ENCODE data around the gene CHRNE. TPM values are rescaled to one million over a fixed set of nuclear protein-coding genes. Genes with fewer than 3 reads are reported as not detected.

Gene CHRNE
- total RNA-seq: under 1 TPM; 0.33 to 0.43 TPM

- Mint-ChIP-seq H3K4me1 (peaks cover 40% of the 10 kb centered on the region), H3K27me3 (peaks cover 11% of the 10 kb centered on the region), H3K4me3 (peak within 1 kb of the TSS; percentile 2), H3K36me3 (ENCODE audit: low read depth) (no peaks in the 10 kb centered on the region), H3K9me3 (no peaks in the 10 kb centered on the region), H3K27ac (peak within 1 kb of the TSS; percentile 8)
- CTCF ChIA-PET: interaction anchor here (0.6 to 1.8 kb wide), 17 partner anchors 11 to 336 kb away, joined by 3 to 10 read pairs (median 3); partner anchors contain the start of genes ARRB2, PSMB6, RNF167 and SLC25A11
- POLR2A ChIA-PET: interaction anchor here (1.9 kb wide), 1 partner anchor 64 kb away, joined by 4 read pairs; the partner anchor contains the start of gene SPAG7
- DNase-seq: peak; percentile 81
Measured at GRCh38 chr17:4903051-4903818, at the start of gene CHRNE. TSS of gene CHRNE (minus strand) at chr17:4903098. CDS start at chr17:4903063, 35 bp downstream.

DNA sequence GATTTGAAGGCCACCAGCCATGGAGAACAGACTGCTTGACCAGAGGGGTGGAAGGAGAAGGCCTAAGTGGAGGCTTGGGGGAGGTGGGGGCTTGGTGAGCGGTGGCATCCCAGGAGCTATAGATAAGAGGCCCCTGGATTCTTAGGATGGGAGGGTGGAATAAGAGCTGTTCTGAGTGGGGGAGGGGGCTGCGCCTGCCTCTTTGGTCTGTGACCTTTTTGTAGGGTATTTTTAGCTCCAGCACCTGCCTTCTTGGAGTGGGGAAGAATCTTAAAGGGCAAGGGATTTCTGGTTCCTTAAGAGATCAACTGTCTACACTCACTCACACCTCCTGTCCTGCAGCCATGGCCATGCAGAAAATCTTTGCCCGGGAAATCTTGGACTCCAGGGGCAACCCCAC is 48.6 kb upstream of the CHRNE start:
- peaks cover 21% of the 10 kb centered on the region for H3K36me3 Mint-ChIP-seq (ENCODE audit: low read depth)
- peak overlapping the region; percentile 92 for H3K27ac Mint-ChIP-seq
- peak overlapping the region; percentile 96 for H3K4me3 Mint-ChIP-seq
- CTCF ChIA-PET: interaction anchor here (0.5 to 1.6 kb wide), 3 partner anchors 16 to 42 kb away, joined by 3 to 6 read pairs (median 4); partner anchors contain the start of gene SPAG7
- no peaks in the 10 kb centered on the region for H3K9me3 Mint-ChIP-seq
- H3K27me3 Mint-ChIP-seq: no peaks in the 10 kb centered on the region
- no peak for DNase-seq
- POLR2A ChIA-PET: interaction anchor here (0.9 to 20.7 kb wide), 4 partner anchors 10 to 69 kb away, joined by 3 to 711 read pairs (median 116); partner anchors contain the start of genes PFN1, RNF167, SLC25A11 and SPAG7
- peaks cover 27% of the 10 kb centered on the region for H3K4me1 Mint-ChIP-seq

DNA sequence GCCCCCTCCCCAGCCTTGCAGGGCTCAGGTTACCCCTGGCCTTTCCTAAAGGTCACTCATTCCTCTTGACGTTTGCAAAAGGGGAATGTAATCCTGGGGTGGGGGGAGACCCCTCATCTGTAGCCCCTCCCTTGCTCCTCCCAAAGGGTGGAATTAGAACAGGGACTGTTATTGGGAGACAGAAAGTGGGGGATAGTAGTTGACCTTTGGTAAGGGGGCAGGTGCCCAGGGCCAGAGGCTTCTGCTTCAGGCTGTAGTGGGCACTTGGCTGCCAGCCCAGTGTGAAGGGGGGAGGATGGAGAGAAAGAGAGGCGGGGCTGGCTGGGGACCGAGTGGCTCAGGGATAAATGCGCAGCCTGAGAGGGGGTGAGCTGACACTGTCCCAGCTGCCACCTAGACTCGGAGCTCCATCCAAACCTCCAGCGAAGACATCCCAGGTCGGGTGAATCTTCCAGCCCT is 47.9 kb upstream of the CHRNE start, which contains the start of gene ENO3:
ENO3 (plus strand) TSS at position 374 of the 459 bp plus-strand sequence. CDS start 711 bp downstream, outside the sequence.
- CTCF ChIA-PET: interaction anchor here (0.7 to 1.6 kb wide), 4 partner anchors 11 to 42 kb away, joined by 3 to 6 read pairs (median 4); partner anchors contain the start of genes RNF167, SLC25A11 and SPAG7
- POLR2A ChIA-PET: interaction anchor here (0.8 to 20.7 kb wide), 9 partner anchors 9 to 160 kb away, joined by 3 to 711 read pairs (median 4); partner anchors contain the start of genes CAMTA2, INCA1, KIF1C and PFN1
- H3K27ac Mint-ChIP-seq: peak within 1 kb of the TSS; percentile 92
- H3K4me1 Mint-ChIP-seq: peaks cover 27% of the 10 kb centered on the region
- no peaks in the 10 kb centered on the region for H3K27me3 Mint-ChIP-seq
- peak within 1 kb of the TSS; percentile 96 for H3K4me3 Mint-ChIP-seq
- H3K36me3 Mint-ChIP-seq (ENCODE audit: low read depth): peaks cover 25% of the 10 kb centered on the region
- DNase-seq: no peak
- no peaks in the 10 kb centered on the region for H3K9me3 Mint-ChIP-seq

DNA sequence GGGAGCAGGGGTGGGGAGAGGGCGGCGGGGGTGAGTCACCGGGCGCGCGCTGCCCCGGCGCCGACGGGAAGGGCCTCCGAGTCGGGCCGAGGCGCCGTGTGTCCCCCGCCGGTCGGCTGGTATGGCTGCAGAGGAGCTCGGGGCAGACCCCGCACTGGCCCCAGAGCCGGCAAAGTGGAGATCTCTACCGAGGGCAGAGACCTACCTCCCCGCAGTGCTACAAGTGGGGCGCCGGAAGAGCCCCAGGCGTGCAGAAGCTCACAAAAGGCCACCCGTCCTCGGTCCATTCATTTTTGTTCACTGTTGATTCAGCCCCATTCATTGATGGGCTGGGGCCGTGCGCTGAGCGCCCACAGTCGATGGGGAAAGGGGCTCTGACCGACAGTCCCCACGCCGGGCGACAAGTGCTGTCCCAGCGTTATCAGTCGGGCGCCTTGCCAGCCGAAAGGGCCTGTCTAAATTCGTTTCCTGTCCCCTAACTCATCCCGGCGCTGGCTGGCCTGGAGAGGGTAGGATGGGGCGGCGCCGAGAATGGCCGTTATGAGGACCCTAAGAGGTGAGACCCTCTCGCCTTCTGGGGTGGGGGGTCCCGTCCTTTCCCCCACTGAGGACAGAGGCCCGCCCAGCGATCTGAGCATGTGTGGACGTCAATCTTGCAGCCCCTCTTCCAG is 47.3 kb upstream of the CHRNE start:
- ChIA-PET CTCF (interaction anchor here (0.7 to 1.1 kb wide), 2 partner anchors 10 to 17 kb away, joined by 3 to 4 read pairs; partner anchors contain the start of genes RNF167, SLC25A11 and SPAG7), POLR2A (interaction anchor here (0.8 to 20.7 kb wide), 8 partner anchors 8 to 160 kb away, joined by 3 to 711 read pairs (median 4); partner anchors contain the start of genes CAMTA2, INCA1, KIF1C and PFN1)
- DNase-seq: peak; percentile 45
- Mint-ChIP-seq H3K27me3 (no peaks in the 10 kb centered on the region), H3K36me3 (ENCODE audit: low read depth) (peaks cover 31% of the 10 kb centered on the region), H3K4me1 (peaks cover 33% of the 10 kb centered on the region), H3K4me3 (peak overlapping the region; percentile 96), H3K27ac (peak overlapping the region; percentile 92), H3K9me3 (no peaks in the 10 kb centered on the region)

- CTCF ChIA-PET: interaction anchor here (1.1 to 2.2 kb wide), 3 partner anchors 13 to 18 kb away, joined by 4 to 10 read pairs (median 6); partner anchors contain the start of gene SPAG7
Measured at GRCh38 chr17:4949321-4950074, 46.6 kb upstream of the CHRNE start.

DNA sequence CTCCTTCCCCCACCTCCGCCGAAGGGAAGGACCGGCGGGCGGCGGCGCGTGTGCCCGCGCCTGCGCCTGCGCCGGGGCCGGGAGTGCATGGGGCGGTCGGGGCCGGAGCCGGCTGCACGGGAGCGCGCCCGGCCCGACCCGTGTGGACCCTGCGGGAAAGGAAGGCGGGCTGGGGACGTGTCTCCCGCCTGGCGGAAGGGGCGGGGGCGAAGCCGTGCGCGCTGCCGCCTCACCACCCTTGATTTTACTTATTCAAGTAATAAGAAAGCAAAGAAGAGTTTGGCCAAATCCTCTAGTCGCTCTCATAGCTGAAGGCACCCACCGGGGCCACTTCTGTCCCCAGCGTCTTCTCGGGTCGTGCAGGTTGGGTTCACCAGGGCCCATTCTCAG is 46.0 kb upstream of the CHRNE start:
- Mint-ChIP-seq H3K4me3 (peak overlapping the region; percentile 96), H3K27me3 (no peaks in the 10 kb centered on the region), H3K27ac (peak overlapping the region; percentile 100), H3K9me3 (no peaks in the 10 kb centered on the region), H3K36me3 (ENCODE audit: low read depth) (peaks cover 44% of the 10 kb centered on the region), H3K4me1 (peaks cover 44% of the 10 kb centered on the region)
- ChIA-PET POLR2A (interaction anchor here (0.6 to 20.7 kb wide), 16 partner anchors 5 to 471 kb away, joined by 3 to 711 read pairs (median 7); partner anchors contain the start of genes ARRB2, C17orf107, CAMTA2 and ENO3), CTCF (interaction anchor here (0.6 to 2.2 kb wide), 5 partner anchors 8 to 1238 kb away, joined by 3 to 10 read pairs (median 4); partner anchors contain the start of genes RNF167, SLC25A11 and SPAG7)
- peak; percentile 83 for DNase-seq

More at GRCh38 chr17:4949321-4950074, 46.6 kb upstream of the CHRNE start:
- Mint-ChIP-seq H3K27me3 (no peaks in the 10 kb centered on the region), H3K4me3 (peak overlapping the region; percentile 96), H3K9me3 (no peaks in the 10 kb centered on the region), H3K4me1 (peaks cover 39% of the 10 kb centered on the region), H3K36me3 (ENCODE audit: low read depth) (peaks cover 38% of the 10 kb centered on the region), H3K27ac (peak overlapping the region; percentile 91)
- POLR2A ChIA-PET: interaction anchor here (0.6 to 20.7 kb wide), 15 partner anchors 4 to 160 kb away, joined by 3 to 711 read pairs (median 6); partner anchors contain the start of genes CAMTA2, ENO3, GLTPD2 and INCA1
- DNase-seq: peak; percentile 81

GRCh38 chr17:4948166-4948930 is 45.5 kb upstream of the CHRNE start, which contains the start of gene PFN1:
TSS of gene PFN1 (minus strand) at chr17:4948530. CDS start at chr17:4948394, 136 bp downstream.
- peaks cover 48% of the 10 kb centered on the region for H3K36me3 Mint-ChIP-seq (ENCODE audit: low read depth)
- peak; percentile 94 for DNase-seq
- CTCF ChIA-PET: interaction anchor here (0.6 to 2.2 kb wide), 6 partner anchors 8 to 1237 kb away, joined by 3 to 10 read pairs (median 4); partner anchors contain the start of genes RNF167, SLC25A11 and SPAG7

DNA sequence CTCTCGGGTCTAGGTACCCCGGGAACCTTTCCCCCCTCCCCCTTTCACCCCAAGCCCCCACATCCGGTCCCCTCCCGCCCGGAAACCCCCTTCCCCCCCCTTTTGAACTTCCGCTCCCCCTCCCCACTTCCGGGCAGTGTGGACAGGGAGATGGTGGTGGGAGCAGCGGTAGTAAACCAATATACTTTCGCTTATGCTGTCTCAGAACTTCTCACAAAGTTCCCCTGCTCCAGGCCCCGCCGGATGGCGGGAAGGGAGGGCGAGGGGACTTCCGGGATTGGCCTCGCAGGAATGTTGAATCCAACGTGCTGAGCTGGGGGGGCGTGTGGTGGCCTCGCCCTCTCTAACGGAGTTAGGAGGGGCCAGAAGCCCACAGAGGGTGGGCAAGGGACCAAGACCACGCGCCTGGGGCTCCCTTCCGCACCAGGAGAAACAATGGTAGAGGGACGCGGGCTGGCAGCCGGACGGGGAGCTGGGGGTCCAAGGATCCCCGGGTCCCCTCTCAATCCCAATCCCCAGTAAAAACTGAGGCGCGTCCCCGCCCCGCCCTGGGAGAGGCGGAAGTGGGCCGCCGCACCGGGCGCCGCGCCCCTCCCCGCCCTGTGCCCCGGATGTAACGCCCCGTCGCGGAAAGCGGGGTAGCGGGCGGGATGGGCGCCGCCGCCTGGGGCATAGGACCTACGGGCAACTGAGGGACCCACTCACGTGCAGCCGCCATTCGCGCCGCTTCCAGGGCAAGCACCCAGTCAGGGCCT is 44.7 kb upstream of the CHRNE start:
- POLR2A ChIA-PET: interaction anchor here (0.6 to 20.7 kb wide), 20 partner anchors 6 to 243 kb away, joined by 3 to 711 read pairs (median 7); partner anchors contain the start of genes ARRB2, C17orf107, CAMTA2 and ENO3
- H3K36me3 Mint-ChIP-seq (ENCODE audit: low read depth): peaks cover 56% of the 10 kb centered on the region

More at GRCh38 chr17:4948166-4948930, 45.5 kb upstream of the CHRNE start, which contains the start of gene PFN1:
- H3K4me1 Mint-ChIP-seq: peaks cover 50% of the 10 kb centered on the region
- no peaks in the 10 kb centered on the region for H3K9me3 Mint-ChIP-seq
- H3K4me3 Mint-ChIP-seq: peak within 1 kb of the TSS; percentile 96
- POLR2A ChIA-PET: interaction anchor here (0.6 to 20.7 kb wide), 20 partner anchors 5 to 471 kb away, joined by 3 to 711 read pairs (median 7); partner anchors contain the start of genes ARRB2, C17orf107, CAMTA2 and ENO3
- peak within 1 kb of the TSS; percentile 100 for H3K27ac Mint-ChIP-seq
- no peaks in the 10 kb centered on the region for H3K27me3 Mint-ChIP-seq

DNA sequence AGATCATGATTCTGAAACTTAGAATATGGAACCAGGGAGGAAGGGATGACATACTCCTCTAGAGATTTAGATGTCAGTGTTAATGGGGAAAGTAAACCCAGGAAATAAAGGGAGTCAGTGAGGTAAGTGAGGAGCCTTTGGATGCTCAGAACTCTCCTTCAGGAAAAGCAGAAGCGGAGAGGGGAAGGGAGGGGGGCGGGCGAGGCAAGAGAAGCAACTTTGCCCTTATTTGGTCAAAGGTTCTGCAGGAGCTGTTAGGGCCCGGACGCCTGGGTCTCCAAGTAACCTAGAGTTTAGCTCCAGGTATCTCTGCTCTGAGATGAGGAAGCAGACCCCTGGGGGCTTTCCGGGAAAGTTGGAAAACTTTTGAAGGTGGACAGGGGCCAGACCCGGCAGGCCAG is 44.1 kb upstream of the CHRNE start:
- peak overlapping the region; percentile 96 for H3K4me3 Mint-ChIP-seq
- peaks cover 62% of the 10 kb centered on the region for H3K4me1 Mint-ChIP-seq

More for the DNA sequence above, 44.7 kb upstream of the CHRNE start:
- Mint-ChIP-seq H3K27me3 (no peaks in the 10 kb centered on the region), H3K9me3 (no peaks in the 10 kb centered on the region), H3K27ac (peak overlapping the region; percentile 100), H3K4me1 (peaks cover 56% of the 10 kb centered on the region), H3K4me3 (peak overlapping the region; percentile 96)
- DNase-seq: peak; percentile 81
- CTCF ChIA-PET: interaction anchor here (1.1 to 2.2 kb wide), 3 partner anchors 15 to 22 kb away, joined by 4 to 10 read pairs (median 6); partner anchors contain the start of gene SPAG7

More for the DNA sequence above, 44.1 kb upstream of the CHRNE start:
- peak overlapping the region; percentile 100 for H3K27ac Mint-ChIP-seq
- H3K36me3 Mint-ChIP-seq (ENCODE audit: low read depth): peaks cover 62% of the 10 kb centered on the region
- H3K9me3 Mint-ChIP-seq: no peaks in the 10 kb centered on the region
- no peaks in the 10 kb centered on the region for H3K27me3 Mint-ChIP-seq
- no peak for DNase-seq
- POLR2A ChIA-PET: interaction anchor here (0.6 to 20.7 kb wide), 17 partner anchors 6 to 244 kb away, joined by 3 to 711 read pairs (median 9); partner anchors contain the start of genes ARRB2, C17orf107, CAMTA2 and ENO3
- CTCF ChIA-PET: interaction anchor here (2.2 kb wide), 1 partner anchor 21 kb away, joined by 10 read pairs; the partner anchor contains the start of gene SPAG7

Measured in activated CD4-positive, alpha-beta memory T cell treated with anti-CD3 and anti-CD28 coated beads, Interleukin-2, amount 10 ng/mL, durations not matched to agents 7 days and 5 days (primary cell).